ENCODE measurements around the gene MAEA. TPM values are rescaled to one million over a fixed set of nuclear protein-coding genes. Genes with fewer than 3 reads are reported as not detected.

The MAEA gene
- total and polyA plus RNA-seq, 8 donors = 43.8 to 70.4 (median 56.1) TPM

DNA sequence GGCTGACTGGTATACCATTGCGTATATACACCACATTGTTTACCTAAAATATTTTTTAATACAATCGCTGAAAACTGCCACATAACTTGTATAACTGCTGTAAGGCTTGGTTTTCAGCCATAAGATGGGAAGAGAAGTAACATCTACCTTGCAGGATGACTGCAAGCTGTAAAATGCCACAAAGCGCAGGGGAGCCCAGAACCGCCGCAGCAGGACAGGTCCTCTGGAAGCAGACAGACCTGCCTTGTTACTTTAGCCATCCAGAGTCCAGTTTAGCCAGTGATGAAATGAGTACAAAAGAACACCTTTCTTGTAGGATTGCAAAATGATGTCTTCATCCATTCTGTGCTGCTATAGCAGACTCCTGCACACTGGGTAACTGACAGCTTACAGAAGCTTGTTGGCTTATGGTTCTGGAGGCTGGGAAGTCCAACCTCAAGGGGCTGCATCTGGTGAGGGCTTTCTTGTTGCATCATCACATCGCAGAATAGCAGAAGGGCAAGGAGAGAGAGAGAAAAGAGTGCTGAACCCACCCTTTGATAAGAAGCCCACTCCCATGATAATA, 36.7 kb upstream of the MAEA start:
- TF ChIP-seq, protein P1, sequence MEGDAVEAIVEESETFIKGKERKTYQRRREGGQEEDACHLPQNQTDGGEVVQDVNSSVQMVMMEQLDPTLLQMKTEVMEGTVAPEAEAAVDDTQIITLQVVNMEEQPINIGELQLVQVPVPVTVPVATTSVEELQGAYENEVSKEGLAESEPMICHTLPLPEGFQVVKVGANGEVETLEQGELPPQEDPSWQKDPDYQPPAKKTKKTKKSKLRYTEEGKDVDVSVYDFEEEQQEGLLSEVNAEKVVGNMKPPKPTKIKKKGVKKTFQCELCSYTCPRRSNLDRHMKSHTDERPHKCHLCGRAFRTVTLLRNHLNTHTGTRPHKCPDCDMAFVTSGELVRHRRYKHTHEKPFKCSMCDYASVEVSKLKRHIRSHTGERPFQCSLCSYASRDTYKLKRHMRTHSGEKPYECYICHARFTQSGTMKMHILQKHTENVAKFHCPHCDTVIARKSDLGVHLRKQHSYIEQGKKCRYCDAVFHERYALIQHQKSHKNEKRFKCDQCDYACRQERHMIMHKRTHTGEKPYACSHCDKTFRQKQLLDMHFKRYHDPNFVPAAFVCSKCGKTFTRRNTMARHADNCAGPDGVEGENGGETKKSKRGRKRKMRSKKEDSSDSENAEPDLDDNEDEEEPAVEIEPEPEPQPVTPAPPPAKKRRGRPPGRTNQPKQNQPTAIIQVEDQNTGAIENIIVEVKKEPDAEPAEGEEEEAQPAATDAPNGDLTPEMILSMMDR (IDR thresholded peaks at IDR 0.05) = no peak
- ATAC-seq (no peak), DNase-seq (no peak)
- Histone ChIP-seq H3K4me3 (no peak overlapping the region), H3K27me3 (no peaks in the 10 kb centered on the region), H3K4me1 (peaks cover 7 to 21% of the 10 kb centered on the region in 2 donors), H3K27ac (no peak overlapping the region), H3K9me3 (peaks cover 0 to 15% of the 10 kb centered on the region in 2 donors), H3K36me3 (no peaks in the 10 kb centered on the region)
- intact Hi-C loops (cut with DNase I) = loop anchor here in 1 of 2 donors (10.0 kb wide), 1 partner anchor 92 kb away; the partner anchor contains the start of gene UVSSA

GRCh38 chr4:1253831-1254230, 35.9 kb upstream of the MAEA start:
- Histone ChIP-seq H3K9me3 (peaks cover 0 to 15% of the 10 kb centered on the region in 2 donors), H3K4me1 (peaks cover 7 to 21% of the 10 kb centered on the region in 2 donors), H3K27ac (no peak overlapping the region), H3K4me3 (no peak overlapping the region), H3K36me3 (no peaks in the 10 kb centered on the region), H3K27me3 (no peaks in the 10 kb centered on the region)
- ATAC-seq (no peak), DNase-seq (no peak)
- intact Hi-C loops (cut with DNase I) = loop anchor here in 1 of 2 donors (10.0 kb wide), 1 partner anchor 91 kb away; the partner anchor contains the start of gene UVSSA
- TF ChIP-seq, protein P1 (IDR thresholded peaks at IDR 0.05) = no peak

DNA sequence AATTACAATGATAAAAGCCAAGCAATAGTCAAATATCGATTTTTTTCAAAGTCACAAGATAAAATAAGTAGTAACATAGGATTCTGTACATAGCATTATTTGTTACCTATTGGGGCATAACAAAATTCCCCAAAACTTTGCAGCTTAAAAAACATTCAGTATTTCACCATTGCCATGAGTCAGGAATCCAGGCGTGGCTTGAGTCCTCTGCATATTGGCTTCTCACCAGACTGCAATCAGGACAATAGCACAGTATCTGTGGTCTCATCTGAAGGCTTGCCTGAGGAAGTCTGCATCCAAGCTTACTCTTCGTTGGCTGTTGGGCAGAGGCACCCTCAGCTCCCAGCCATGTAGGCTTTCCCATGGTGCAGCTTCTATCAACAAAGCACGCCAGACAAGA, 34.5 kb upstream of the MAEA start:
- TF ChIP-seq, protein P1 (IDR thresholded peaks at IDR 0.05) = no peak
- Histone ChIP-seq H3K9me3 (peaks cover 0 to 15% of the 10 kb centered on the region in 2 donors), H3K27ac (no peak overlapping the region), H3K36me3 (no peaks in the 10 kb centered on the region), H3K4me3 (no peak overlapping the region), H3K27me3 (no peaks in the 10 kb centered on the region), H3K4me1 (peaks cover 5 to 12% of the 10 kb centered on the region in 2 donors)
- intact Hi-C loops (cut with DNase I) = loop anchor here in 1 of 2 donors (10.0 kb wide), 1 partner anchor 90 kb away; the partner anchor contains the start of gene UVSSA
- DNase-seq (no peak), ATAC-seq (no peak)

DNA sequence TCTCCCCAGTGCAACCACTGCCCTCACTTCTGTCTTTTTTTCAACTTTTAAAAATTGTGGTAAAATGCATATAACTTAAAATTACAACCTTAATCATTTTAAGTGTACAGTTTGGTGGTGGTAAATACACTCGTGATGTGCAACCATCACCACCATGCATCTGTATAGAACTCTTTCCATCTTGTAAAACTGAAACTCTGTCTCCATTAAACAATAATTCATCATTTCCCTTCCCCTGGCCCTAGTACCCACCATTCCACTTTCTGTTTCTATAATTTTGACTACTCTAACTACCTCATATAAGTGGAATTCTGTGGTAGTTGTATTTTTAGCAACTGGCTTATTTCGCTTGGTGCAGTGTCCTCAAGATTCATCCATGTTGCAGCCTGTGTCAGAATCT, 34.0 kb upstream of the MAEA start:
- peaks cover 0 to 15% of the 10 kb centered on the region in 2 donors for H3K9me3 ChIP-seq
- ATAC-seq = no peak
- intact Hi-C loops (cut with DNase I) = loop anchor here in 1 of 2 donors (10.0 kb wide), 1 partner anchor 89 kb away; the partner anchor contains the start of gene UVSSA
- TF ChIP-seq, protein P1 (IDR thresholded peaks at IDR 0.05) = no peak
- H3K27ac ChIP-seq = no peak overlapping the region
- H3K27me3 ChIP-seq = no peaks in the 10 kb centered on the region
- peaks cover 0 to 6% of the 10 kb centered on the region in 2 donors for H3K4me1 ChIP-seq
- H3K4me3 ChIP-seq = no peak overlapping the region
- DNase-seq = no peak
- H3K36me3 ChIP-seq = no peaks in the 10 kb centered on the region

GRCh38 chr4:1258457-1258856, 31.2 kb upstream of the MAEA start:
- TF ChIP-seq, protein P1 (IDR thresholded peaks at IDR 0.05) = no peak
- no peak for ATAC-seq

More at GRCh38 chr4:1258457-1258856, 31.2 kb upstream of the MAEA start:
- intact Hi-C loops (cut with DNase I) = loop anchor here in 1 of 2 donors (10.0 kb wide), 1 partner anchor 86 kb away; the partner anchor contains the start of gene UVSSA
- no peaks in the 10 kb centered on the region for H3K27me3 ChIP-seq
- no peak for DNase-seq
- no peak overlapping the region for H3K4me3 ChIP-seq
- peaks cover 0 to 13% of the 10 kb centered on the region in 2 donors for H3K9me3 ChIP-seq
- H3K36me3 ChIP-seq = no peaks in the 10 kb centered on the region
- H3K4me1 ChIP-seq = no peaks in the 10 kb centered on the region
- no peak overlapping the region for H3K27ac ChIP-seq
